Stimulated activated CD4-positive, alpha-beta T cell treated with anti-CD3 and anti-CD28 coated beads, Interleukin-12 subunit alpha, Interleukin-12 subunit beta, amount 100 ng/mL, for 4 hours (primary cell): ENCODE data around the gene ADRA2B.
"Not testable (repeated sequence)": the region's sequence is repeated elsewhere in the genome, so short reads cannot be mapped to it uniquely, and the experiment has no call there.

Experiments used
- DNase-seq: peaks from one replicate; pipeline ENCODE4 v3.0.0-alpha.2; 2020

Gene ADRA2B

DNA sequence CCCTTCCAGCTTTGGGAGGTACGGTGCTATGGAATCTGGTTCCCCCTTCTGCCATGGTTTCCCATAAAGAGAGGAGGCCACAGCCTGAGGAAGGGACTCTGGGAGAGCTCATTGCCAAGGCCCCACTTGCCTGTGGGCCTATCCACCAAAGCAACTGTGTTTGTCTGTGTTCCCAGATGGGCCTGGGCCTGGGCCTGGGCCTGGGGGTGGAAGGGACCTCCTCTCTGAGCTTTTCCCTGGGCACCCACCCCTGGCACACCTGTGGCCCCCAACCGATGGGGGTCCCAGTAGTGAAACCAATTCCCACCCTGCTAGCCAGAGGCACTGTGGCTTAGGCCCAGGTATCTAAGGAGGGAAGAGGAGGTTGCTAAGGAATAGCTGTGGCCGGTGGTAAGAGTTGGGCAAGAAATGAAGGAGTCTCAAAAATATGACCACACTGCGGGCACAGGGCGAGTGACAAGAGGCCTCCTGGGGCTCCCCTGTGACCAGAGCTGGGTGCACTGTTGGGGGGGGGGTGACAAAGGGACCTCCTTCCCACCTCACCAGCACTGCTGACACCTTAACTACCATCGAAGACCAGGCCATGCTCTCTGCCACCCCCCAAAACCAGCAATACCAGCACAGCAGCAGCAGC lies 33.8 kb upstream of the ADRA2B start:
- no peak for DNase-seq

DNA sequence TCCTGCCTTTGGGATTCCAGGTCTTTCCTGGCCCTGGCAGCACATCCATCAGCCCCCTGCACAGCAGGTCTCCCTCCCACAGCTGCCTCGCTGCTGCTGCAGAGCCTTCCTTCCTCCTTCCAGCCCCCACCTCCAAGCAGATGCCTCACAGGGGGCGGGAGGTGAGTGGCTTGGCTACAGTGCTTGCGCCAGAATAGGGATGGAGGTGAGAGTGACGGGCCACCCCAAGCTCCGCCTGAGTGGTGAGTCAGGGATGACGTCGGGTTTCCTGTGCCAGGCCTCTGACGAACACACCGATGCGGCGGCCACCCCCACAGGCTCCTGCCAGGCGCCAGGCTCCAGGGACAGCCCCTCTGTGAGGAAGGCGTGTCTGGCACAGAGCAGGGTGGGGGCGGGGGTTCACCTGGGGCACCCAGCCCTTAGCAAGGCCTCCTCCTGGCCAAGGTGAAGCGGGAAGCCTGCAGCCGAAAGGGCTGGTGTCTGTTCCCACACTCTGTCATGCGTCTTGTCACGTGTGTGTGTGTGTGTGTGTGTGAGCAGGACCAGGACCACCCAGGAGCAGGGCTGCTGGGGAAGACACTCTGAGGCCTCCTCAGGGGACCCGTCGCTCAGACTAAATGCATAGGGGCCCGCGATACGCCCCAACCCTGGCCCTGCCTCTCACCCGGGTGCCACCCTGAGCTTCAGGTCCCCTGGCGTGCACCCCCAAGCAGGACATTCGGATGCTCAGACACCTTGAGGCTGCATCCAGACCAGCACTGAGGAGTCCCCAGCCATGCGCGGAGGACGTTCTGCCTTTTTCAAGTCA lies 32.2 kb upstream of the ADRA2B start:
- DNase-seq, result peak; percentile 95

DNA sequence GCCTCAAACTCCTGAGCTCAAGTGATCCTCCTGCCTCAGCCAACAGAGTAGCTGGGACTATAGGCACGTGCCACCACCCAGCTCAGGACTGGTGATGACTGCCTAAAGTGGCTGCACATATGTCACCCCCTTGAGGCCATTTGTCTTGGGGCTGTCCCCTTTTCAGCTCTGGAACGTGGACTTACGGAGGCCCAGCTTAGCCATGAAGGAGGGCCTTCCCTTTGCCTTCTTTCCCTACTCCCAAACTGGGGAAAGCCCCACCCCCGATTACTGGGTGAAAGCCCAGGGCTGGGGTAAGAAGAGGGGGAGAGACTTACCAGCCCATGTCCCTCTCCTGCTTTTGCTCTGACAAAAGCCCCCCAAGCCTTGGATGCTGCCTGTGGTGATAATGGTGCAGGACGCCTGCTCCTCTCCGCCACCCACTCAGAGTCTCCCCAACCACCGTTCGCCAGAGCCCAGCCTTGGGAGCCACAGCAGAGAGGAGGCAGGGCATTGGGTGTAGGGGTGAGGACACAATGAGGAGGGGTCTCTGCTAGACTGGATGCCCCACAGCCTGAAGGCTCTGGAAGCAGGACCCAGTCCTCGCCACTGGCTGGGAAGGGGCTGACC lies 31.3 kb upstream of the ADRA2B start:
- no peak for DNase-seq

DNA sequence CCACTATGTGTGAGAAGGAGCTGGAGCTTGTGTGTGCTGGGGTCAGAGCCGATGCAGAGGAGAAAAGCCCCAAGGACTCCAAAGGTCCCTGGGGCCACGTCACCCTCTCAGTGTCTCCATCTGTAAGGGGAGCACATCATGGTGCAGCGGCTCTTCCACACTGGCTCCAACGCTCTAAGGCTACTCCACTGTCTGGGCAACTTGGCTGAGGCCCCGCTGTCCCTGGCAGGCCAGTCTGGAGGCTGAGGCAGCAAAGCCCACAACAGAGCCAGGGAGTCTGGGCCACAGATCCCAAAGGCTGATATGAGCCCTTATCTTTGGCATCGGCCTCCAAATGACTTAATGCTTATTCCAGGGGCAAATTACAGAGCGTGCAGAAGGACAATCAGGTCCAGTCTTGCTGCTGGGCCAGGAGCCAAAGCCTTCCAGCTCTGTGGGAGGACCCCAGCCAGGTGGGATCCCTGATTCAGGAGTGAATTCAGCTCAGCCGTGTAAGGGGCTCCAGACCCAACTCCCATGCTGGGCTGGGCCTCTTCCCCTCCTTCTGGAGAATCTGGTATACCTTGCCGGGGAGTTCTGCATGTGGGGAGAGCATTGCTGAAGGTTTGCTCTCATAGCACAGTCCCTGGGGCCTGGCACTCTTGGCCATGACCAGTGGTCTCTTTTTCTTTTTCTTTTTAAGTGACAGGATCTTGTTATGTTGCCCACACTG lies 30.7 kb upstream of the ADRA2B start:
- DNase-seq, result no peak

DNA sequence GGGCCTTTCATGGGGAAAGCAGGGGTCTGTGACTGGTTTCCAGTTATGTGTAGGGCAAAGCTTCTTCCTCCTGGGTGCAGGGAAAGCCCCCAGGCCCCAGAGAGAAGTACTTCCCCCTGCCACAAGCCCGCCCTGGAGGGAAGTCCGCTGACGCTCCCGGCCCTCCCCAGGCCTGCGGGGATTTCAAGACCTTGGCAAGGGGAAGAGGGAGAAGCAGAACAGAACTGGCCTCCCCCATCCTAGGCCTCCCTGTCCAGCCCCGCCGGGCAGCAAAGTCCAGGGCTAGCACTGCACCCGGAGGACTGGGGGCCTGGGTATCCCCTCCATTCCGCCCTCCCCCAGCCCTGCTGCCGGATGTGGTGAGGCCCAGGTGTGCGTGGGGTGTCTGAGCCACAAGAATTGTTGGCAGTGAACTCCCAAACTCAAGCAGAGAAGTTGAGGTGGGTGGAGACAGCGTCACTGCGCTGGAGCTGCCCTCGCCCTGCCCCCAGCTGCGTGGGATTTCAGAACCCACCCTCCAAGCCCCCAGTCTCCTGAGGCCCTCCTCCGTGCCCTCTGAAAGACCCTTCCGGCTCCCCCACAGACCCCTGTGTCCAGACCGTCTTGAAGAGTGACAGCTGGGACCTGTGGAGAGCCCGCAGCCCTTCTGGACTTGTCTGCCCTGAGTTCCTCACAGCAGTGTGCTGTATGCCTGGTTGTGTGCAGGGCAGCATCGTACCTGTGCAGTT lies 29.9 kb upstream of the ADRA2B start:
- DNase-seq, result peak; percentile 80

- DNase-seq, result no peak
These were observed 29.4 kb upstream of the ADRA2B start for GRCh38 chr2:96145848-96146152.

GRCh38 chr2:96145036-96145847 lies 28.9 kb upstream of the ADRA2B start, which contains the start of gene DUSP2:
TSS of gene DUSP2 (minus strand) at chr2:96145440. CDS start at chr2:96145354, 86 bp downstream.
- DNase-seq, result peak; percentile 94

GRCh38 chr2:96144481-96145035 lies 28.2 kb upstream of the ADRA2B start:
- DNase-seq, result peak; percentile 65

- peak; percentile 51 for DNase-seq
These were observed 27.6 kb upstream of the ADRA2B start for GRCh38 chr2:96143848-96144480.

DNA sequence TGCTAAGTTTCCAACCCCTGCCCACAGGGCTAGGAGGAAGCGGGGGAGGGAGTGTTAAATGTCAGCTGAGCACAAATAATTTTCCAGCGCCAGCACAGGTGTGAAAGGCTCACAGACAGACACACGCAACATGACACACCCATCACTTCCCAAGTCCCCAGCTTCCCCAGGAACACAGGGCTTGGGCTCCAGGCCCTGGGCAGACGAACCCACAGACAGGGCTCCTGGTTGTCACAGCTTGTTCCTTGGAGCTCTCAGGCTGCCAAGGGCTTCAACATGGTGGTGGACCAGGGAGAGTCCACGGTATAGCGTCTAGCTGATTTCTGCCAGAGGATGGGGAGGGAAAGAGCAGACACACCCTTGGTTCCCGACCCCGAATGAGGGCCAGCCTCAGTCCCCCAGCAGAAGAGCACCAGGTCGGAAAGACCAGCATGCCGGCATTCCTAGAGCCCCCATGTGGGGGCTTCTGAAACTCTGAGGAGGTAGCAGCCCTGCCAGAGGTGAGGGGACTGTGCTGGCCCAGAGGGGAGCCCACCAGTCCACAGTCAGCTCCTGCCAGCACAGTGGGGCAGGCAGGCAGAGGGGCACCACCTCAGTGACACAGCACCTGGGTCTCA lies 27.0 kb upstream of the ADRA2B start:
- no peak for DNase-seq

GRCh38 chr2:96142217-96143113 lies 26.1 kb upstream of the ADRA2B start:
- DNase-seq, result peak; percentile 78

- not testable (repeated sequence) for DNase-seq
These were observed 25.2 kb upstream of the ADRA2B start for GRCh38 chr2:96141624-96141967.

- DNase-seq, result no peak
These were observed 24.7 kb upstream of the ADRA2B start for GRCh38 chr2:96140941-96141623.

- no peak for DNase-seq
These were observed 22.9 kb upstream of the ADRA2B start for GRCh38 chr2:96139181-96139758.

GRCh38 chr2:96138179-96139145 lies 22.1 kb upstream of the ADRA2B start, which contains the start of gene ASTL:
TSS of gene ASTL (minus strand) at chr2:96138502. CDS start at chr2:96138436, 66 bp downstream.
- DNase-seq, result peak; percentile 59

DNA sequence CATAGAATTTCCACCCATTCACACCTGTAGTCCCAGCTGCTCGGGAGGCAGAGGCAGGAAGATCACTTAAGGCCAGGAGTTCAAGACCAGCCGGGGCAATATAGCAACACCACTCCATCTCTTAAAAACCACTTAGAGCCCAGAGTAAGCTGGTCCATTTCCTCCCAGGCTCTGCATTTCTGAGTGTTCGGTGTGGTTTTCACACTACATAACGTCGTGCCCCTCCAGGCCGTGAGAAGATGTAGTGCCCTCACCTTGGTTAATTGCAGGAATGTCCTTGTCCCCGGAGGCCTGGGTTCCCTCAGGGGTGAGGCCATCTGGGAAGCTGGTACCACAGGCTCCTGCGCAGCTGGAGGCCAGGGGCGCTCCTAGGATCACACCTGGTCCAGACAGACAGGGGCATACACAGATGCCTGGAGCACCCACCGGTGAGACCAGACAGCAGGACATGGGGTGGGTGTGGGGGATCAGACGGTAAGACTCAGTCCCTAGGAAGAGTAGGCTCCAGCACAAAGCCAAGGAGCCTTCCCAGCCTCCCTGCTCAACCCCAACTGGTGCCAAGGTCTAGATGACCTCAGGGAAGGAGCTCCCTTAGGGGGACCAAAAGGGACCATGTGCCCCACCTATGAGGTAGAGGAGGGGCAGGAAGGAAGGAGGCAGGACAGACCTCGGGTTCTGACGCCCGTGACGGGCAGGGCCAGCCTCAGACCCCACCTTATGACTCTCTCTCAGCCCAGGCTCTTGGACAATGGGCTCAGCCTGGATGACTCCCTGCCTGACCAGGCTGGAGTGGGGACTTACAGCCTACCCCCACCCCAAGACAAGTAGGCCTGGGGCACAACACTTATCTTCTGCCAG lies 21.2 kb upstream of the ADRA2B start:
- DNase-seq, result no peak
